Brain pericyte (primary cell): ENCODE measurements around the gene KCNIP3.

Experiments used
- DNase-seq: peaks from one replicate; pipeline ENCODE4 v3.0.0-alpha.2; 2012; ENCODE audit warnings: low read depth, low spot score

KCNIP3 gene

GRCh38 chr2:95312543-95313201, 15.5 kb downstream of the KCNIP3 start:
- DNase-seq: no peak

- DNase-seq: no peak
Observed at GRCh38 chr2:95313296-95314131, 16.4 kb downstream of the KCNIP3 start.

- DNase-seq: no peak
Observed at GRCh38 chr2:95314598-95314963, 17.4 kb downstream of the KCNIP3 start.

GRCh38 chr2:95314964-95315611, 17.9 kb downstream of the KCNIP3 start:
- no peak for DNase-seq

- no peak for DNase-seq
Observed at GRCh38 chr2:95315801-95316411, 18.8 kb downstream of the KCNIP3 start.

- DNase-seq: no peak
Observed at GRCh38 chr2:95316466-95317122, 19.4 kb downstream of the KCNIP3 start.

GRCh38 chr2:95317123-95317500, 20.0 kb downstream of the KCNIP3 start:
- no peak for DNase-seq

GRCh38 chr2:95317665-95318425, 20.7 kb downstream of the KCNIP3 start:
- DNase-seq: no peak

GRCh38 chr2:95318431-95319220, 21.5 kb downstream of the KCNIP3 start:
- no peak for DNase-seq

- DNase-seq: no peak
Observed at GRCh38 chr2:95319481-95320343, 22.6 kb downstream of the KCNIP3 start.

GRCh38 chr2:95320344-95320712, 23.2 kb downstream of the KCNIP3 start:
- no peak for DNase-seq

GRCh38 chr2:95320986-95321767, 24.0 kb downstream of the KCNIP3 start:
- no peak for DNase-seq

GRCh38 chr2:95323347-95324155, 26.4 kb downstream of the KCNIP3 start:
- DNase-seq: no peak

GRCh38 chr2:95325026-95325425, 27.9 kb downstream of the KCNIP3 start:
- no peak for DNase-seq

- no peak for DNase-seq
Observed at GRCh38 chr2:95325590-95326432, 28.7 kb downstream of the KCNIP3 start.

- no peak for DNase-seq
Observed at GRCh38 chr2:95326433-95327140, 29.4 kb downstream of the KCNIP3 start.
